Transverse colon (tissue), 4 donors: ENCODE measurements around the gene TTBK1. TPM values are rescaled to one million over a fixed set of nuclear protein-coding genes. Genes with fewer than 3 reads are reported as not detected.

Source experiments
- DNase-seq: peaks from one replicate; pipeline ENCODE4 v3.0.0-alpha.2; 2019
- H3K27ac ChIP-seq, 4 donors: fragments of 200-600 bp; sonication (generic); 2 replicates each; pipeline ENCODE4 v1.5.1; 2016 to 2018; ENCODE audit warnings: inconsistent platforms in 4 of 4
- H3K27me3 ChIP-seq: fragments of 200-600 bp; sonication (generic); 2 replicates; pipeline ENCODE4 v1.5.1; 2017; ENCODE audit warnings: inconsistent platforms
- H3K36me3 ChIP-seq, 4 donors: fragments of 200-600 bp; sonication (generic); 2 replicates each; pipeline ENCODE4 v1.5.1; 2017 to 2019; ENCODE audit warnings: inconsistent platforms in 4 of 4
- H3K4me1 ChIP-seq, 4 donors: fragments of 200-600 bp; sonication (generic); 2 replicates each; pipeline ENCODE4 v1.5.1; 2017 to 2020; ENCODE audit warnings: inconsistent platforms in 4 of 4
- H3K4me3 ChIP-seq, 4 donors: fragments of 200-600 bp; sonication (generic); 1 replicate in 1 of 4; 2 replicates in 3 of 4; pipeline versions ENCODE4 v1.5.1 to v1.6.1; 2017 to 2019; ENCODE audit warnings: inconsistent platforms in 4 of 4
- H3K9me3 ChIP-seq, 2 donors: fragments of 200-600 bp; sonication (generic); 2 replicates each; pipeline ENCODE4 v1.5.1; 2017 to 2019; ENCODE audit warnings: inconsistent platforms in 2 of 2
- CTCF ChIP-seq, 5 experiments: fragments of 200-600 bp in 3 of 5; fragments of 450-650 bp in 2 of 5; sonication (generic) in 3 of 5; IDR thresholded peaks; 1 replicate in 2 of 5; 2 replicates in 3 of 5; pipeline ENCODE4 v1.5.1; 2016 to 2017; ENCODE audit warnings: antibody characterized with exemption in 5 of 5, inconsistent platforms in 3 of 5, mild to moderate bottlenecking in 2 of 5, moderate library complexity in 1 of 5
- EP300 ChIP-seq: sonication (generic); formaldehyde crosslinking; IDR thresholded peaks from one replicate; pipeline ENCODE4 v1.6.1; 2017; ENCODE audit warnings: antibody characterized with exemption, low read depth
- POLR2A ChIP-seq: fragments of 450-650 bp; IDR thresholded peaks from one replicate; pipeline ENCODE4 v1.6.1; 2016; ENCODE audit warnings: antibody characterized with exemption, mild to moderate bottlenecking, moderate library complexity
- POLR2AphosphoS5 ChIP-seq, 3 donors: sonication (generic); formaldehyde crosslinking; IDR thresholded peaks; one replicate each; pipeline ENCODE4 v1.6.1; 2016; ENCODE audit warnings: antibody characterized with exemption in 3 of 3
- WGBS, 2 donors: methylation state at CpG; one replicate each; pipeline ENCODE4 v1.1.5; 2018; ENCODE audit warnings: low coverage in 1 of 2; 5-methylcytosine and 5-hydroxymethylcytosine counted together
- in situ Hi-C, 4 donors: fragments of 200-750 bp; cut with MboI; loops; one replicate each; pipeline versions ENCODE4 v1.15.0 to v1.15.1; 2017; ENCODE audit warnings: low sequenced_read_pairs in 3 of 4, low pct_ligation_motif_present in 1 of 4, low pct_unique_long_range_greater_than_20kb in 1 of 4
- intact Hi-C: fragments of 100-400 bp; cut with DNase I; formaldehyde crosslinking; loops from one replicate; pipeline ENCODE4 v1.15.1; 2023; ENCODE audit warnings: low total_unique reads
- total RNA-seq, 4 donors: library from RNA; depleted of rRNA; stranded (reverse); fragments of >200 nt; gene quantifications; one replicate each; pipeline ENCODE4 v1.1.0, GENCODE V29; 2016

Gene TTBK1
- total RNA-seq, 4 donors from 2014 or later = 0.20 to 1.1 (median 0.36) TPM

- TF ChIP-seq POLR2A = no peak
- TF ChIP-seq EP300 = no peak
- no peak for TF ChIP-seq POLR2AphosphoS5 (IDR thresholded peaks at IDR 0.05)
- TF ChIP-seq CTCF (IDR thresholded peaks at IDR 0.05) = no peak
- DNase-seq = no peak
- Histone ChIP-seq H3K27ac (no peak overlapping the region), H3K4me1 (no peaks in the 10 kb centered on the region), H3K4me3 (no peak overlapping the region), H3K9me3 (no peaks in the 10 kb centered on the region), H3K36me3 (no peaks in the 10 kb centered on the region), H3K27me3 (peaks cover 13% of the 10 kb centered on the region)
- 80 to 86% methylated on average over 1 to 9 of the region's 9 CpGs for WGBS, 2 donors
- intact Hi-C loops = no loop called here
- in situ Hi-C loops = no loop called here
These were observed 13.5 kb downstream of the TTBK1 start for GRCh38 chr6:43256670-43257366.

GRCh38 chr6:43257367-43258145 lies 14.3 kb downstream of the TTBK1 start:
- 77 to 79% methylated on average over 2 to 12 of the region's 12 CpGs for WGBS, 2 donors
- peaks cover 5% of the 10 kb centered on the region for H3K27me3 ChIP-seq
- no peaks in the 10 kb centered on the region for H3K36me3 ChIP-seq
- DNase-seq = no peak
- no peak overlapping the region for H3K4me3 ChIP-seq
- TF ChIP-seq EP300 = no peak
- TF ChIP-seq POLR2A = no peak
- no peak for TF ChIP-seq CTCF (IDR thresholded peaks at IDR 0.05)
- TF ChIP-seq POLR2AphosphoS5 (IDR thresholded peaks at IDR 0.05) = no peak
- H3K27ac ChIP-seq = no peak overlapping the region
- H3K4me1 ChIP-seq = no peaks in the 10 kb centered on the region
- intact Hi-C loops (no loop called here), in situ Hi-C loops (no loop called here)
- H3K9me3 ChIP-seq = no peaks in the 10 kb centered on the region

GRCh38 chr6:43258180-43258579 lies 14.9 kb downstream of the TTBK1 start:
- no peak overlapping the region for H3K4me3 ChIP-seq
- no peaks in the 10 kb centered on the region for H3K9me3 ChIP-seq
- DNase-seq = no peak
- intact Hi-C loops (no loop called here), in situ Hi-C loops (no loop called here)
- no peaks in the 10 kb centered on the region for H3K36me3 ChIP-seq
- 63 to 71% methylated on average over 2 to 4 of the region's 4 CpGs for WGBS, 2 donors
- no peaks in the 10 kb centered on the region for H3K4me1 ChIP-seq
- no peaks in the 10 kb centered on the region for H3K27me3 ChIP-seq
- no peak overlapping the region for H3K27ac ChIP-seq
- TF ChIP-seq EP300 (no peak), CTCF (IDR thresholded peaks at IDR 0.05) (no peak), POLR2AphosphoS5 (IDR thresholded peaks at IDR 0.05) (no peak), POLR2A (no peak)

GRCh38 chr6:43258807-43259686 lies 15.8 kb downstream of the TTBK1 start:
- H3K4me1 ChIP-seq = no peaks in the 10 kb centered on the region
- H3K4me3 ChIP-seq = no peak overlapping the region
- no peak for DNase-seq
- no peaks in the 10 kb centered on the region for H3K36me3 ChIP-seq
- TF ChIP-seq POLR2AphosphoS5 (IDR thresholded peaks at IDR 0.05) (no peak), CTCF (IDR thresholded peaks at IDR 0.05) (no peak), POLR2A (no peak), EP300 (no peak)
- 93% methylated on average over 30 of the region's 30 CpGs; no CpG with 5 or more reads in 1 of the 2 donors for WGBS, 2 donors
- intact Hi-C loops (no loop called here), in situ Hi-C loops (no loop called here)
- H3K27ac ChIP-seq = no peak overlapping the region
- no peaks in the 10 kb centered on the region for H3K27me3 ChIP-seq
- H3K9me3 ChIP-seq = no peaks in the 10 kb centered on the region
